Measurements from ENCODE around the gene CT47C1.

CT47C1 gene

DNA sequence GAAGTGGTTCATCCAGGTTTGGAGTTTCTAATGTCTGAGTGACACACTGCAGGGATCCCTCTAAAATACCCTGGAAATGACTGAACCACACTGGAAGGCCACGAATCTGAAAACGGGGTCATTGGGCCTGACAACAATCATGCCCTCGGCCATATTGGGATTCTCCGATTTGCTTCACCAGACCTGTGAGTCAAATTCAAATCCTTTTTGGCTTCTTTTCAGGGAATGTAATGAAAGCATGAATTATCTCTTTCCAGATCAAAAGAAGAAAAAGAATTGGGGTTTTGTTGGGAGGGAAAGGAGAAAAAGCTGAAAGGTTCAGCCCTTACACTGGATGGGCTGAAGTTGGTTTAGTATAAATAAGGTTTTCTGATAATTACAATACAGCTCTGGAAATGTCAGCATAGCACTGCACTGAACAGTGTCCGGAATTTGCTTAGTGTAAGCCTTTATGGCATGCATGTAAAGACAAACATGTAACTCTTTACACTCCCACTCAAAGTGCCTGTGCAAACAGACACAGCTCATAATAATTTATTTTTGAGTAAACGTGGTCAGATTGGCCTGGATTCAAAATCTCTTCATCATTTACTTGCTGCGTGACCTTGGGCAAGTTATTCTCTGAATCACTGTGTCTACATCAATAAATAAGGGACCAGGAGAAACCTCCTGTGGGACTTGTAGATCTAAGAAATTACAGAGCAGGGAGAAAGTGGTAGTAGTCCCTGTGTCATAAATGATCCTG, 21.4 kb downstream of the CT47C1 start:
- Mint-ChIP-seq H3K36me3 (no peaks in the 10 kb centered on the region), H3K4me1 (peaks cover 7% of the 10 kb centered on the region), H3K27ac (no peak overlapping the region), H3K9me3 (no peaks in the 10 kb centered on the region), H3K27me3 (peaks cover 2% of the 10 kb centered on the region), H3K4me3 (no peak overlapping the region)
- no peak for DNase-seq (ENCODE audit: low spot score in 2 of 2)
- no peak for ATAC-seq (ENCODE audit: low read depth)

DNA sequence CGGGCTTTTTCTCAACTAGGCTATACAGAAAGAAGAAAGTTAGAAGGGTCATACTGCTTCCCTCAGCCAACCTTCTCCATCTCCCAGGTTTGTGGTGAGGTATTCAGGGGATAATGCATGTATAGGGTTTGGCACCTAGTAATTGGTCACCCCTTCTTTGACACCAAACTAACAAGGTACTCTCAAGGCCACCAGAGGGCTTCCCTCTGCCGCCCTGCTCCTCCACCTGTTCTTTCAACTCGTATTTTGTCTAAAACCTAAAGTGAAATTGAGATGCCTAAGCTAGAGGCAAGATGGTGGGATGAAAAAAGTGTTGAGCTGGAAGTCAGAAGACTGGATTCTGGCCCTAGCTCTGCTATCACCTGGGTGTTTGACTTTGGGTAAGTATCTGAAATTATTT, 22.0 kb downstream of the CT47C1 start:
- H3K4me3 Mint-ChIP-seq = no peak overlapping the region
- H3K36me3 Mint-ChIP-seq = no peaks in the 10 kb centered on the region
- peaks cover under 1% of the 10 kb centered on the region for H3K4me1 Mint-ChIP-seq
- ATAC-seq (ENCODE audit: low read depth) (no peak), DNase-seq (ENCODE audit: low spot score in 2 of 2) (no peak)
- H3K27ac Mint-ChIP-seq = no peak overlapping the region
- H3K27me3 Mint-ChIP-seq = peaks cover 2% of the 10 kb centered on the region
- H3K9me3 Mint-ChIP-seq = no peaks in the 10 kb centered on the region

- DNase-seq (ENCODE audit: low spot score in 2 of 2) (no peak), ATAC-seq (ENCODE audit: low read depth) (no peak)
- Mint-ChIP-seq H3K36me3 (no peaks in the 10 kb centered on the region), H3K27me3 (peaks cover 2% of the 10 kb centered on the region), H3K4me1 (no peaks in the 10 kb centered on the region), H3K4me3 (no peak overlapping the region), H3K27ac (no peak overlapping the region), H3K9me3 (no peaks in the 10 kb centered on the region)
These were observed 23.1 kb downstream of the CT47C1 start for GRCh38 chrX:119095936-119096335.

DNA sequence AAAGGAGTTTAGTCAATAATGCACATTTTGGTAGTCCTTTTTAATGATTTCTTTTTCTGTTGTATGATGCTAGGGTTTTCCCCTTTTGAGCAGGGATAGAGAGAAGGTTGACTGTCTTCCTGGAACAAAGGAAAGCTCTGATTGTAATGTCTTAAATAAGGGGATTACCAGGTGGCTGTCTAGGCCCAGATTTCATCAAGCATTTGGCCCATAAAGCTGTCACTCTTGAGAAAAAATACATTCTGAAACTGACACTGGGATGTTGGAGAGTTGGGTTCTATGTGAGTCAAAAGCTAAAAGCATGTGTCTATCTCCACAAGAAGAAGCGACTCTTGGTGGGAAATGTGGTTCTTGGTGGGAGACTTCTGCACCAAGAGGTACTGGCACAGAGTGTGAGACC, 28.4 kb downstream of the CT47C1 start:
- no peaks in the 10 kb centered on the region for H3K9me3 Mint-ChIP-seq
- H3K36me3 Mint-ChIP-seq = no peaks in the 10 kb centered on the region
- peaks cover 4% of the 10 kb centered on the region for H3K27me3 Mint-ChIP-seq
- no peaks in the 10 kb centered on the region for H3K4me1 Mint-ChIP-seq
- no peak overlapping the region for H3K27ac Mint-ChIP-seq
- DNase-seq (ENCODE audit: low spot score in 2 of 2) = no peak
- no peak overlapping the region for H3K4me3 Mint-ChIP-seq
- ATAC-seq (ENCODE audit: low read depth) = no peak

- H3K9me3 Mint-ChIP-seq = no peaks in the 10 kb centered on the region
- DNase-seq (ENCODE audit: low spot score in 2 of 2) (no peak), ATAC-seq (ENCODE audit: low read depth) (no peak)
- H3K4me3 Mint-ChIP-seq = no peak overlapping the region
- H3K4me1 Mint-ChIP-seq = no peaks in the 10 kb centered on the region
- no peaks in the 10 kb centered on the region for H3K36me3 Mint-ChIP-seq
- H3K27me3 Mint-ChIP-seq = peaks cover 2% of the 10 kb centered on the region
- no peak overlapping the region for H3K27ac Mint-ChIP-seq
These were observed 33.0 kb downstream of the CT47C1 start for GRCh38 chrX:119105826-119106225.

DNA sequence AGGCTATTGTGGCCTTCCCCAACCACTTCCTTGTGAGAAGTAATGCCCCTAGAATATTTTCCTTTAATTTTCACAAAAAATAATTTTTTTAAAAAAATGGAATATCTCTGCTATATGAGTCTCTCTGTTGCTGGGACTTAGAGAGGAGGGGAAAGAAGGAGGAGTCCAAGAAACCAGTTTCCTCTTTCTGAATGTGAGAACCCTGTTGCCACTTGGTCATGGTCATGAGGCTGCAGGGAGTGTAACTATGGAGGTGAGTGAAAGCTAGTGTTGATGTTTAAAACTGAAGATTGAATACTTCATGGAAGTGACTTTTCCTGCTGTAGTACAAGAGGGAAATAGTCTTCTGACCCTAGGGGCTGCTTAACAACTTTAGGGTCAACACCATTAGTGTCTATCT, 34.4 kb downstream of the CT47C1 start:
- H3K9me3 Mint-ChIP-seq = no peaks in the 10 kb centered on the region
- H3K4me1 Mint-ChIP-seq = no peaks in the 10 kb centered on the region
- H3K27ac Mint-ChIP-seq = no peak overlapping the region
- peaks cover 2% of the 10 kb centered on the region for H3K27me3 Mint-ChIP-seq
- DNase-seq (ENCODE audit: low spot score in 2 of 2) (no peak), ATAC-seq (ENCODE audit: low read depth) (no peak)
- H3K36me3 Mint-ChIP-seq = no peaks in the 10 kb centered on the region
- H3K4me3 Mint-ChIP-seq = no peak overlapping the region

DNA sequence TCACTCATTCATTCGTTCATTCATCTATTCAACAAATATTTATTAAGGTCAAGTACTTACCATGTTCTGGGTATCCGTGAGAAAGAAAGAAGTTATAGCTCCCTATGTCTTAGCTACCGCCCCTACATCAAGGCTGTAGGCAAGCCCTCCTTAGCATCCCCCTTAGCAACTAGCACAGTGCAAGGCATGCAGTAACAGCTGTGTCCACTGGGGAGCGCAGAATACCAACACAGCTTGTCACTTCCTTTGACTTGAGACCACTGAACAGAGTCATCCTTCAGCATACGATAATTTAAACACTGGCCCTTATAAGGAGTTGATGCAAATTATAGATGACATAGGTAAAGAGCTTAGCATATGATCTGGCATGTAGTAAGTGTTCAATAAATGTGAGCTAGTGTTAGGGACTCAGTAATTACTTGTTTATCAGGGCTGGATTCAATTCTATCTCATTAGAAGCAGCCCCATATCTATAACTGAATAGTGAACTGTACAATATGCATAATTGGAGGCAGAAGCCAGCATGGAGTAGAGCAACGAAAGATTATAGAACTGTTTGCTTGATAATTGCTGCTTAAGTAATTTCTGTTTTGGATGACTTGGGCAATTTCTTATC, 46.1 kb downstream of the CT47C1 start:
- H3K4me1 Mint-ChIP-seq = no peaks in the 10 kb centered on the region
- DNase-seq (ENCODE audit: low spot score in 2 of 2) = peak; percentile 28 to 44

GRCh38 chrX:119121341-119121740, 48.5 kb downstream of the CT47C1 start:
- Mint-ChIP-seq H3K27ac (no peak overlapping the region), H3K9me3 (no peaks in the 10 kb centered on the region), H3K27me3 (peaks cover 2% of the 10 kb centered on the region), H3K36me3 (no peaks in the 10 kb centered on the region), H3K4me1 (no peaks in the 10 kb centered on the region), H3K4me3 (no peak overlapping the region)
- DNase-seq (ENCODE audit: low spot score in 2 of 2) = no peak
- no peak for ATAC-seq (ENCODE audit: low read depth)

More for the DNA sequence above, 46.1 kb downstream of the CT47C1 start:
- ATAC-seq (ENCODE audit: low read depth) = peak; percentile 72
- Mint-ChIP-seq H3K27me3 (peaks cover 2% of the 10 kb centered on the region), H3K4me3 (no peak overlapping the region), H3K9me3 (no peaks in the 10 kb centered on the region), H3K36me3 (no peaks in the 10 kb centered on the region), H3K27ac (no peak overlapping the region)
